DMS 273 (cell line): ENCODE results near the gene LOXL3.
"Not testable (repeated sequence)": the region's sequence is repeated elsewhere in the genome, so short reads cannot be mapped to it uniquely, and the experiment has no call there.

ENCODE experiments used
- DNase-seq: peaks from one replicate; lab custom pipeline; 2025; ENCODE audit not compliant: unreplicated experiment; lab: John Stamatoyannopoulos, UW

Gene LOXL3

DNA sequence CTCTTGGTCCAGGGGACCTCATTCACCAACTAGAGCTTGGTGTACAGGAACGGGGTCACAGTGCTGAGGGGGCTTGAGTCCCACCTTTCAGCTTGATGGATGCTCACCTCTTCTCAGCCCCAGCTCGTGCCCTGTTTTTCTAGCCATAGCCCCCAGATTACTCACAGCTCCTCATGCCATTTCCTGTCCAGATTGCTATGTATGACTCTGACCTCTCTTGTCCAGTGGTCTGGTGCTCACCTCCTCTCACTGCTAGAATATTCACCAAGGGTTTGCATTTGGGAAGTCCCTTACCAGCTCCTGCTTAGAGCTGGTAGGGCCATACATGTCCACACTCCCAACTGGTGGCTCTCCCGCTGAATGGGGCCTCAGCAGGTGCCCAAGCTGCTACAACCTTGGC, 60.2 kb downstream of the LOXL3 start:
- DNase-seq = no peak

DNA sequence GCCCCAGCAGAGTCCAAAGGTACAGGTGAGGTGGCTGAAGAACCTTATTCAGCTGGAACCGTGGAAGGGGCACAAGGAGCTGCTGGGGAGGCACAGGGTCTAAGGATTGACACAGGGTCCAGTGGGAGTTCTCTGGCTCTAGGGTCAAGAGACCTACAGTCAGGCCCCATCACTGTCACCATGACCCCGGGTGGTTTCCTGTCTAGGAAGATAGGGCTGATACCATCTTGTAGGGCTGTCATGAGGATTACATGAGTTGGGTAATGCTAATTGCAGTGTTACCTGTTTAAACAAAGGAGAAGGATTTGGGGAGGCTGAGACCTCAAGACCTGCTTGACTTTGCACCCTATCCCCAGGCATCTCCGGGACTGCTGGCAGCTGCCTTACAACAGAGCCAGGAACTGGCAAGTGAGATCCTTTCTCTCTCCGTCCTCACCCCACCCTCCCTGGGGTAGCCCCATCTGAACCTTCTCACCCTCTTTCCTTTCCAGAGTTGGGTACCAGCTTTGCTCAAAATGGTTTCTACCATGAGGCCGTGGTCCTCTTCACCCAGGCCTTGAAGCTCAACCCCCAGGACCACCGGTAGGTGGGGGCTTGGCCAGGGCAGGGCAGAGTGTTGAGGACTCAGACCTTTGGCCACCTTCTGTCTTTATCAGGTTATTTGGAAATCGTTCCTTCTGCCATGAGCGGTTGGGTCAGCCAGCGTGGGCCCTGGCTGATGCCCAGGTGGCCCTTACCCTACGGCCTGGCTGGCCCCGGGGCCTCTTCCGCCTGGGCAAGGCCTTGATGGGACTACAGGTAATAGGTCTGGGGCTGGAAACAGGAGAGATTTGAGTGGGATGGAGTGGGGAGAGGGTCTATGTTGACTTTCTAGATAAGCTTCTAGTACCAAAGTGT, 61.8 kb downstream of the LOXL3 start:
- DNase-seq = no peak

DNA sequence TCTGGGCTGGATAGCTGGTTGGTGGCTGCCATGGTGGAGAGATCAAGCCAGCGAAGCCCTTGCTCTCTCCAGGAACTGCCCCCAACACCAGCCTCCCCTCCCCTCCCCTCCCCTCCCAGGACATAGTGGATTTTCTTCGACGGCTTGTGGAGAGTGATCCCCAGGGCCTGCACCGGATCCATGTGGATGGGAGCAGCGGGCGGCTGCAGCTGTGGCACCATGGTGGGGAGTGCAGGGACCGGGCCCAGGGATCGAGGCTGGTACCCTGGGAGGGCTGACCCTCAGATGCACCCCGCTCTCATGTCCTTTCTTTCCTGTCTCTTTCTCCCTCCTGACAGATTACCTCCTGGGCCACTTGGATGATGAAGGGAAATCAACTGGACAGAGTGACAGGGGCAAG, 63.8 kb downstream of the LOXL3 start:
- DNase-seq = no peak

DNA sequence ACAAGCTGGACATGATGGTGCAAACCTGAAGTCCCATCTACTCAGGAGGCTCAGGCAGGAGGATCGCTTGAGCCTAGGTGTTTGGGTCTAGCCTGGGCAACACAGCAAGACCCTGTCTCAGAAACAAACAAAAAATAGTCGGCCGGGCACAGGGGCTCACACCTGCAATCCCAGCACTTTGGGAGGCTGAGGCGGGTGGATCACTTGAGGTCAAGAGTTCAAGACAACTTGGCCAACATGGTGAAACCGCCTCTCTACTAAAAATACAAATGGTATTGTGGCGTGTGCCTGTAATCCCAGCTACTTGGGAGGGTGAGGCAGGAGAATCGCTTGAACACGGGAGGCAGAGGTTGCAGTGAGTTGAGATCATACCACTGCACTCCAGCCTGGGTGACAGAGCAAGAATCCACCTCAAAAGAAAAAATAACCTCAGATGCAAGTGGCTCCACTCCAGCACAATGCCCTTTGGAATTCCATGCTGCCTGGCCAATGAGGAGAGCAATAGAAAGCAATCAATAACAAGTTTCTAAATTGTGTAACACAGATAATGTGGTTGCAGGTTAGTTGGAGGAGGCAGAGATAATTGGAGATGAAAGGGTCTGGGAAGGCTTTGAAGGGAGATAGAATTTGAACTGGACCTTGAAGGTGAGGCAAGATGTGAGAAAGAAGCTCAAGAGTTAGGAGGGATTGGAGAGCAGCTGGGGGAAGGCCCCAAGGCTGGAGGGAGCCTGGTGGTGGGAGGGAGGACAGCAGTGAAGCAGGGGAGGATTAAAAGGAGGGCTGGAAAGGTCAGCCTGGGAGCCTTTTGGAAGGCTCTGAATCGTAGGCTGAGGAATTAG, 64.9 kb downstream of the LOXL3 start:
- DNase-seq = no peak

DNA sequence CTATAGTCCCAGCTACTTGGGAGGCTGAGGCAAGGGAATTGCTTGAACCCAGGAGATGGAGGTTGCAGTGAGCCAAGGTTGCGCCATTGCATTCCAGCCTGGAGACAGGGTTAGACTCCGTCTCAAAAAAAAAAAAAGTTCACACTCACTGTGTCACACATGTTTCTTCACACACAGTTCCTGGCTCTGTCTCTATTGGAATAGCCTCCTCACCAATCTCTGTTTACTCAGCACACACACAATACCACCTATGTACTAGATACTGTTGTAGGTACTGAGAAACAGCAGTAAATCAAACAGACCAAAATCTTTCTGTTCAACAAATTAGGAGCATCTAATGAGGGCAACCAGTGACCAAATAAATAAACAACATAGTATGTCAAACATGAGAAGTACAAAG, 67.6 kb downstream of the LOXL3 start:
- no peak for DNase-seq

GRCh38 chr2:74483675-74484164, 70.0 kb downstream of the LOXL3 start:
- not testable (repeated sequence) for DNase-seq

GRCh38 chr2:74482801-74483674, 70.7 kb downstream of the LOXL3 start, which contains the start of the genes CCDC142 and TTC31:
Gene CCDC142 (minus strand): TSS chr2:74482998. CDS start chr2:74482837, 161 bp downstream.
Gene TTC31 (plus strand): TSS chr2:74483081. CDS start chr2:74483096, 15 bp downstream.
- peak; percentile 97 for DNase-seq
